HS-27A (cell line): Measurements from ENCODE around the gene PLD1.
"Not testable (repeated sequence)": the region's sequence is repeated elsewhere in the genome, so short reads cannot be mapped to it uniquely, and the experiment has no call there.

ENCODE experiments used
- DNase-seq: peaks from one replicate; pipeline ENCODE4 v3.0.0-alpha.2; 2012; ENCODE audit warnings: low read depth, missing footprints

Gene PLD1

DNA sequence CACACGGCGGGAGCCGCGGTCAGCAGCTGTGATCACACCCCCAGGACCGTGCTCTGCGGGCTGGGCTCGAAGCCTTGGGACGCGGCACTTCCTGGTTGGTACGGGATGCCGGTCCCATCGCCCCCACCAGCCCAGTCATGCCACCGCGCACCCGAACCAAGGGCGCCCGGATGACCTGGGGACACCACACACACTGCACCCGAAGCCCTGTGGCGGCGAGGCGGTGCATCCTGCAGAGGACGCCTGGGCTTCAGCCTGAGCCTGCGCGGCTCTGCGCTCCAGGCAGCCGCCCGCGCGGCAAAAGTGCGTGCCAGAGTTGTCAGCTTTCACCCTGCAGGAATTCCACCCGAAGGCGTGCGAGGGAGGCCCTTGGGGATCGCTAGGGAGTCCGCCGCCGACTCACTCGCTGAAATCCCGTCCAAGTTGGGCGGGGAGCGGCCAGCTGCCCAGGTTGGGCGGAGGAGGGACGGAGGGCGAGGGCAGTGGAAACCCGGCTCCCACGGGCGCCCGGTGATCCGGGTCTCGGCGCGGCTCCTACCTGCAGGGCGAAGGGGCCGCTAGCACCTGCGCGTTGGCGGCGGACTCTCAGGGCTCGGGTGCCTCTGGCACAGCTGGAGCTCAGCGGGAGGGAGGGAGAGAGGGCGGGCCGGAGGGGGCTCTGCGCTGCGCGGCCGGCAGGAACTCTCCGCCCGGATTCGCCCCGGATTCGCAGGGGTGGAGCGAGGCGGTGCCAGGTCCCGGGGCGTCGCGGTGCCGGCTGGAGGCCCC lies at the start of gene PLD1:
TSS of gene PLD1 (minus strand) at position 623 of the 768 bp plus-strand sequence. CDS start 72,432 bp downstream, outside the sequence.
- peak; percentile 72 for DNase-seq

DNA sequence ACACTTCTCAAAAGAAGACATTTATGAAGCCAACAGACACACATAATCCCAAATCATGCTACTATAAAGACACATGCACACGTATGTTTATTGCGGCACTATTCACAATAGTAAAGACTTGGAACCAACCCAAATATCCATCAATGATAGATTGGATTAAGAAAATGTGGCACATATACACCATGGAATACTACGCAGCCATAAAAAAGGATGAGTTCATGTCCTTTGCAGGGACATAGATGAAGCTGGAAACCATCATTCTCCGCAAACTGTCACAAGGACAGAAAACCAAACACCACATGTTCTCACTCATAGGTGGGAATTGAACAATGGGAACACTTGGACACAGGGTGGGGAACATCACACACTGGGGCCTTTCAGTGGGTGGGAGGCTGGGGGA lies 48.5 kb upstream of the PLD1 start:
- not testable (repeated sequence) for DNase-seq

DNA sequence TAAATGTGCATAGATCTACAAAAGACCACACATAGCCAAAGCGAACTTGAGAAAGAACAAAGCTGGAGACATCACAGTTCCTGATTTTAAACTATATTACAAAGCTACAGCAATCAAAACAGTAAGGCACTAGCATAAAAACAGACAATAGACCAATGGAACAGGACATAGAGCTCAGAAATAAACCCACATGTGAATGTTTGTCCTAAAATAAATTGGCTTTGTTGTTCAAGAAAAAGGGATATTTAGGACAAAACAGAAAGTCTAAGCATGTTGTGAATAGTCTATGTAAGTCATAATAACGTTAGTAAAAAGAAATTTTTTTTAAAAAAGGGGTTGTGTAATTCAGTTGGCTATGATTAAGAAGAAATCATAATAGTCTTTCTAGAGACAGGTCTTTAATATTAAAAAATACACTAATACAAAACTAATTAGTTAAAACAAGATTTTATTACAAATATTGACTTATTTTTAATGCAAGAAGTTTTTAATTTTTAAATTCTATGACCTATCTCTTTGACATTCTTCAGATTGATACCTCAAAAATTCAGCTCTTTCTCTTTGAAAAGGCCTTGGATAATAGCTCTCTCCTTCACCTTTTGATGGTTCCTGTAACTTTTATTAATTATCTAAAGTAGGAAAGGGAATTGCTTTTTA lies 44.5 kb upstream of the PLD1 start:
- DNase-seq, result no peak

- no peak for DNase-seq
These were observed 41.4 kb upstream of the PLD1 start for GRCh38 chr3:171851660-171852058.

DNA sequence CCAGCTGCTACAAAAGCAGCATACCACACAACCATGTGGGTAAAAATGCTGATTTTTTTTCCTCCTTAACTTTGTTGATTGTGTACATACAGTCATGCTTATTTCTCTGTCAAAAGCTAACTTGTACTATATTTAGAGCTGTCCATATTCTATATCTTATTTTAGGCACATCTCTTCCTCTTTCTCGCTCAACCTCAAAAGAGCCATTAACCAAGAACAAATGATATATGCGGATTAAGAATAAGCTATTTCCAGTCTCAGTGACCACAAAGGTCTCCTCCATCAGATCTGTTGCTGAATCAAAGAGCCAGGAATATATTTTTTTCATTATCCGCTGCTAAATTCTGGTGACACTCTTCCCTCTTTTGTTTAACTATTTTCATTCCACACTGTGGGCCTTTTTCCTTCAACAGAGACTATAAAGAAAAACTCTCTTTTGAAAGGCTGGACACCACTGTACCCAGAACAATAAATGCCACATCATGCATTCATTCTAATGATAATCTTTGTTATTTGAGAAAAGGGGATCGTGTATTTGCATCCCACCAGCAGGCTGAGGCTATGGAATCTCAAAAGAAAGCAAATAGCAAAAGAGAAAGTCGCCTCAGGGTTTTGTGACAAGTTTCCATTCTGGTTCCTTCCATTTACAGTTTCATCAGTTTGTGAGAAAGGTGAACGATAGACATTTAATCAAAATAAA lies 40.8 kb upstream of the PLD1 start:
- no peak for DNase-seq

DNA sequence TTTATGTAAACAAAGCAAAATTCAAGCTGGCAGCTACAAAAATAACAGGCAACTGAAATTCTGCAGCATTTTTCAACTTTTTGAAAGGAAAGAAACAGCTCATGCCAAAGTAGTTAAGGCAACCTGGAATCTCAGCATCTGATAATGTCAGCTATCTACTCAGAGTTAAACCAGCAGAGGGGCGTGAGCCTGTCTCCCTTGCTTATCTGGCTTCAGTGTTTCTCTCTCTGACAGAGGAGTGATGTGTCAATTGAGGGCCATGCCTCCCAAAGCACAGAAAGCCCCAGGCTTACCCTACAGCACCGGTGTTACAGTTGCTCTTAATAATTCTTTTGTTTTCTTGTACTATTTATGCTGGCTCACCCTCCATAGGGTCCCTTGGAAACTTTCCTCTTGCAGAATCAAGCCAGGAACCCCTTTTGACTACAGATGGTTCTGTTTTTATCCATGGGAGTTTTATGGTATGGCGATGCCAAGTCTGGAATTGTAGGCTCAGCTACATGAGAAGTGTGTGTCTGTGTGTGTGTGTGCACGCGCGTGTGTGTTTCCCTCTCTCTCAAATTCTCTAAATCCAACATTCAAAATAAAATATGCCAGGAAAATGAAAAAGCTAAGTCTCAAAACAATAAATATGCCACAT lies 40.2 kb upstream of the PLD1 start:
- no peak for DNase-seq

- DNase-seq, result no peak
These were observed 39.5 kb upstream of the PLD1 start for GRCh38 chr3:171849617-171850319.

DNA sequence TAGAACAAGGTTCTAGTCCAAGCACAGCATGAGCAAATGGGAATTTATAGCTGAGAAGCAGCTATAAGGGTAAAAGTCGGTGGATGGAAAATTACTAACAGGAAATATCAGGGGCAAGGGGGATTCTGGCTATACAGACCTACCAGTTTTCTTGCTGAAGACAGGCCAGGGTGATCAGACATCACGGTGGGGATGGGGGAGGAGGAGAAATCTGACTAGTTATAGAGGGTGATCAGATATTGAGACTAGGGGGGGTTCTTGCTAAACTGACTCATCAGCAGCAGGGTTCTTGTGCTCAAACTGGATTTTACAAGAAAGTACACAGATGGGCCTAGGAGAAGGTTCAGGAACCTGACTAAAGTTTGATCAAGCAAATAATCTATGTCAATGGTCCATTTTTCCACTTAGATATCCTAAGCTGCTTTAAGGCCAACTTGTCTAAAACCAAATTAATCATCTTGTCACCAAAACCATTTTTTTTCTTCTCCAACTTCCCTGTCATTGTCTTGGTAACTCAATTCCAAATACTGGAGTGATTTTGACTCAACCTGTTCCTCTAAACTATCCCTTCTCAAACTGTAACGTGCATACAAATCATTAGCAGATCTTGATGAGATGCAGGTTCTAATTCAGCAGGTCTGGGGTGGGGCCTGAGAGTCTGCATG lies 37.4 kb upstream of the PLD1 start:
- no peak for DNase-seq

DNA sequence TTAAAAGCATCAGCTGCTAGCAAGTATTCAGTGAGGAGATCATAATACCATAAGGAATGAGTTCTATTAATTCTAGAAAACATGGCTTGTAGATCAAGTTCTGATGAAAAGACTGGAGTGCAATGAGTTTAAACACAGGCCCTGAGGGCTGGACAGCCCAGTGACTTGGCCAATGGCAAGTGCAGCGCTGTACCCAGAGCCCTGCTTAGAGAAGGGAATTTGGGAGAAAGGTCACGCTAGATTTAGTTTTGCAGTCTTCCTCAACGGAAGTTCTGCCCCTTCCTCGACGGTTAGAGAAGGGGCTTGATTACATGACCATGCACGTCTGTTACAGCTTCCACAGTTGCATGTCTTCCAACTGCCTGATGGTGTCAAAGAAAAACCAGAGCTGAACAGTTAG lies 36.9 kb upstream of the PLD1 start:
- no peak for DNase-seq

GRCh38 chr3:171846597-171846996 lies 36.3 kb upstream of the PLD1 start:
- no peak for DNase-seq

GRCh38 chr3:171845481-171846284 lies 35.4 kb upstream of the PLD1 start:
- DNase-seq, result no peak

GRCh38 chr3:171844873-171845272 lies 34.6 kb upstream of the PLD1 start:
- DNase-seq, result no peak

- no peak for DNase-seq
These were observed 32.7 kb upstream of the PLD1 start, which contains the start of gene TMEM212 for GRCh38 chr3:171842864-171843518. Gene TMEM212 (plus strand): TSS chr3:171843349. CDS start chr3:171843384, 35 bp downstream.

GRCh38 chr3:171841620-171842000 lies 31.3 kb upstream of the PLD1 start:
- DNase-seq, result no peak

DNA sequence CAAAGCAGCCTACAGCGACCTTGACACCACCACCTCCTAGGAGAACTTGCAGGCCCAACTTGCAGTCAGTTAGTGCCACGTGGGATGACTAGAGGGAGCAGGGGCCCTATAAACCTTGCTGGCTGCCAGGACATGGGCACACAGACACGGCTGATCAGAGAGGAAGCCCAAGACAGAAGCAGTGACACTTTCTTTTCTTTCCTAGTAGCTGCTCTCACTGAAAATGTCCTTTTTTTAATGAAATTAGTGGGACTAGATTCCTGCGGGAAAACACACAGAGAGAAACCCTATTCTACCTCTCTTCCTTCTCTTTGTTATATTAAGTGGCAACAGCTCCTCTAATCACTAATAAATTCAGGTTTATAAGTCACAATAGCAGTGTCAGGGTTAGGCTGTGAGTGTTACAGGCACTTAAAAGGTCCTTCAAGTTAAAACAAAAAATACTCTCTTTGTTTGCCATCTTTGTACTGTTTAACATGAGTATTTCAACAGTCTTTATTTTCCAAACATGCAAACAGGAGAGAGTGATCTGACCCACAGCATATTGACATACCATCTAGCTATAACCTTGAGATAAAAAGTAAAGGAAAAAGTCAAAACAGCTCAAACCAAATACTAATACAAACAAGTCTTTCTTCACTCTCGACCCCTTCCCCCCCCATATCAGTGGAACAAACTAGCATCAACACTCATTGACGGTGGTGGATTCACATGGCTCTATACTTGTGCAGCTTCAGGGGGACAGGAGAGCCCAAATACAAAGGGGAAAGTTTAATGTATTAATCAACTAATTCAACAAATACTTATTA lies 30.7 kb upstream of the PLD1 start:
- no peak for DNase-seq

- no peak for DNase-seq
These were observed 30.1 kb upstream of the PLD1 start for GRCh38 chr3:171840445-171840810.

- no peak for DNase-seq
These were observed 29.0 kb upstream of the PLD1 start for GRCh38 chr3:171839270-171839669.

GRCh38 chr3:171838218-171838720 lies 28.0 kb upstream of the PLD1 start:
- DNase-seq, result no peak

- no peak for DNase-seq
These were observed 27.4 kb upstream of the PLD1 start for GRCh38 chr3:171837698-171838097.
